ENCODE measurements around the gene APMAP.

APMAP gene

DNA sequence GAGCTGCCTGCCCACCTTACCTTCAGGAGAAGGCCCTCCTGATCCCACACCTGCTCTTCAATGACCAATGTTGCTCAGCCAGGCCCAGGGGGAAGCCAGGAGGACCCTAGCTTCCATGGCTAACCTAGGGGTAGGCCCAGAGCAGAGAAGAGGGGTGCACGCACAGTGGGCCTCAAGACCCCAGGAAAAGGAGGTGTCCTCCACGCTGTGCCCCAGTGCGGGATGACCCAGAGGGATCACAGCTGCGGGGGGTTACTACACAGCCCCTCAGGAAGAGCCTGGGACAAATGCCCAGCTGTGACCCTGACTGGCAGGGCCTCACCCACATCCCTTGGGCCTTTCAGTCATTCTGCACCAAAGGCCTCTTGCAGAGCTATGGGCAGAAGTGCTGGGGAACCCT lies 31.6 kb upstream of the APMAP start:
- DNase-seq (ENCODE audit: low read depth) = no peak
- TF ChIP-seq, protein P1, sequence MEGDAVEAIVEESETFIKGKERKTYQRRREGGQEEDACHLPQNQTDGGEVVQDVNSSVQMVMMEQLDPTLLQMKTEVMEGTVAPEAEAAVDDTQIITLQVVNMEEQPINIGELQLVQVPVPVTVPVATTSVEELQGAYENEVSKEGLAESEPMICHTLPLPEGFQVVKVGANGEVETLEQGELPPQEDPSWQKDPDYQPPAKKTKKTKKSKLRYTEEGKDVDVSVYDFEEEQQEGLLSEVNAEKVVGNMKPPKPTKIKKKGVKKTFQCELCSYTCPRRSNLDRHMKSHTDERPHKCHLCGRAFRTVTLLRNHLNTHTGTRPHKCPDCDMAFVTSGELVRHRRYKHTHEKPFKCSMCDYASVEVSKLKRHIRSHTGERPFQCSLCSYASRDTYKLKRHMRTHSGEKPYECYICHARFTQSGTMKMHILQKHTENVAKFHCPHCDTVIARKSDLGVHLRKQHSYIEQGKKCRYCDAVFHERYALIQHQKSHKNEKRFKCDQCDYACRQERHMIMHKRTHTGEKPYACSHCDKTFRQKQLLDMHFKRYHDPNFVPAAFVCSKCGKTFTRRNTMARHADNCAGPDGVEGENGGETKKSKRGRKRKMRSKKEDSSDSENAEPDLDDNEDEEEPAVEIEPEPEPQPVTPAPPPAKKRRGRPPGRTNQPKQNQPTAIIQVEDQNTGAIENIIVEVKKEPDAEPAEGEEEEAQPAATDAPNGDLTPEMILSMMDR (IDR thresholded peaks at IDR 0.05; ENCODE audit: low read depth, low read length, missing control alignments) = no peak
- no peak overlapping the region for H3K4me3 ChIP-seq (ENCODE audit: low read depth, low read length)

DNA sequence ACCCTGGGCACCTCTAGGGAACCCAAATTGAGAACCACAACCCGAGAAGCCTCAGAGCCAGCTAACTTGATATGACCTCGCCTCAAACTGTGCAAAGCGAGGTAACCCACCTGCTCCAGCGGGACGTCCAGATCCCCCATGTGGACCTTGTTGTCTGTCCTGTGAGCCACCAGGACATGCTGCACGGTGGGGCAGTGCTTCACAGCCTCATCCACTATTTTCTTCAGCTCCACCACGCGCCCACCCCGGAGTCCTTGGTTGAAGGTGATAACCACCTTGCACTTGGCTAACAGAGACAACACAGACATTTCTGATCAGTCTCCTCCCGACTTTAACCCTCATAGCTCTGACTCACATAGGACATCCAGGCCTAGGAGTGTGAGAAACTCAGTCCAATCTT lies 30.8 kb upstream of the APMAP start:
- DNase-seq (ENCODE audit: low read depth) = no peak
- TF ChIP-seq, protein P1 (IDR thresholded peaks at IDR 0.05; ENCODE audit: low read depth, low read length, missing control alignments) = no peak

DNA sequence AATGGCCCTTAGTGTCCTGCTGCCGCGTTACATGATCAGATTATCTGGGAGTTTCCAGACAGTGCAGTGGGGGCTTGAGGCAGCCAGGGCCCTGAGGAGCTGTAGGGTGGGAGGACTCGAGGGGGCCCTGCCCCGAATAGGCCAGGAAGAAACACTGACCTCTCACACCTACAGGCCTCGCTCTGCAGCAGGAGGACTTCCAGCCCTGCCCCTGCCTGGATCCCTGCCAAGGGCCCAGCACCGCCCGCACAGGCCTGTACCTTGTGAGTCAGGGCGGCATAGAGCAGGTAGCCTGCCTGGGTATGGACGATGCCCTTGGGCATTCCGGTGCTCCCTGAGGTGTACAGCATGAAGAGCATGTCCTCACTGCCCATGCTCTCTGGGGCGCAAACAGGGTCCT lies 30.1 kb upstream of the APMAP start:
- TF ChIP-seq, protein P1 (IDR thresholded peaks at IDR 0.05; ENCODE audit: low read depth, low read length, missing control alignments) = no peak
- no peak for DNase-seq (ENCODE audit: low read depth)
- no peak overlapping the region for H3K4me3 ChIP-seq (ENCODE audit: low read depth, low read length)

More for the DNA sequence above, 30.8 kb upstream of the APMAP start:
- no peak overlapping the region for H3K4me3 ChIP-seq (ENCODE audit: low read depth, low read length)

DNA sequence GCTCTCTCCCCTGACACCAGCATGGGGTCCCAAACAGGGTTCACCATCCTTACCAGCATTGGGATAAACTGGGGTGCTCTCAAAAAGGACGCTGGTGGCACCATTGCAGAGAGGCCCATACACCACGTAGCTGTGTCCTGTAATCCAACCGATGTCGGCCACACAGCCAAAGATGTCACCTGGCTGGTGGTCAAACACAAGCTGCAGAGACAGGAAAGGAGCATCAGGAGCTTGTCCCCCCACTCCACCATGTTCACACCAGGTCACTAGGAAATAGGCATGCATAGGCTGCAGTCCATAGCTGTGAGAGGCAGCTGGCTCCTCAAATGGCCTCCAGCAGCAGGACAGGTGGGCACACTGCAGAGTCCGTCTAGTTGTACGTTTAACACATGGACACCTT lies 28.8 kb upstream of the APMAP start:
- no peak for DNase-seq (ENCODE audit: low read depth)
- no peak overlapping the region for H3K4me3 ChIP-seq (ENCODE audit: low read depth, low read length)
- TF ChIP-seq, protein P1 (IDR thresholded peaks at IDR 0.05; ENCODE audit: low read depth, low read length, missing control alignments) = no peak

DNA sequence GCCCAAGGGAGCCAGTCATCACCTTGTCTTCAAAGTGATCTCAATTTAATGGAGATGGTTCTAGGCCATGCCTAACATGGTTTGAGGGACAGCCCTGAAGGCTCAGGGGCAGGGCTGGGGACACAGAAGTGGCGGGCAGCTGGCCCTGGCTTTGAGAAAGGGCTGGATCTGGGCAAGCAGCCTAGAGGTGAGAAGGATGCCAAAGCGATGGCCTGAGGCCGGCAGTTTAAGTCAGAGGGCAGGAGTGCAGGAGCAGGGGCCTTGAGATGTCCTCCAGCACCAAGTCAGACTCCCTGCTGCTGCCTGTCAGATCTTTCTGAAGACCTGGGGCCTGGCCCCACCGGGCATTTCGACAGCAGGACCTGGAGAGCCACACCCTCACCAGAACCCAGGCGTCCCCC lies 28.4 kb upstream of the APMAP start:
- no peak overlapping the region for H3K4me3 ChIP-seq (ENCODE audit: low read depth, low read length)
- TF ChIP-seq, protein P1 (IDR thresholded peaks at IDR 0.05; ENCODE audit: low read depth, low read length, missing control alignments) = no peak
- no peak for DNase-seq (ENCODE audit: low read depth)

DNA sequence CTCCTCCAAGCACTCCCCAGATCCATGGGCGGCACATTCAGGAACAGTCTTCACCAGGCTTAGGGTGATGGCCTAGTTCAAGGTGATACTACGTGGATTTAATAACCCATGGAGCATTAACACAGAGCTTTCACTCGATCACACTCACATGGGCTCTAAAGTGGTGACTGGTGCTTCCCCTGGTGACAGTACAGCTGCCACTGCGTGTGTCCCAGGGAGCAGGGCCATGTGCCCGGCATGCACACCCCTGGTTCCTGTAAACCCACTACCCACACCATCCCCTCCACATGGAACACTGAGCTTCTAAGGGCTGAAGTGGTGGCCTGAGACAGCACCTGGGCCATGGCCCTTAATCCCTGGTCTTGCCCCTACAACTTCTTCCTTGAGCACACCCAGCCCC lies 27.8 kb upstream of the APMAP start:
- TF ChIP-seq, protein P1 (IDR thresholded peaks at IDR 0.05; ENCODE audit: low read depth, low read length, missing control alignments) = no peak
- no peak overlapping the region for H3K4me3 ChIP-seq (ENCODE audit: low read depth, low read length)
- DNase-seq (ENCODE audit: low read depth) = no peak

DNA sequence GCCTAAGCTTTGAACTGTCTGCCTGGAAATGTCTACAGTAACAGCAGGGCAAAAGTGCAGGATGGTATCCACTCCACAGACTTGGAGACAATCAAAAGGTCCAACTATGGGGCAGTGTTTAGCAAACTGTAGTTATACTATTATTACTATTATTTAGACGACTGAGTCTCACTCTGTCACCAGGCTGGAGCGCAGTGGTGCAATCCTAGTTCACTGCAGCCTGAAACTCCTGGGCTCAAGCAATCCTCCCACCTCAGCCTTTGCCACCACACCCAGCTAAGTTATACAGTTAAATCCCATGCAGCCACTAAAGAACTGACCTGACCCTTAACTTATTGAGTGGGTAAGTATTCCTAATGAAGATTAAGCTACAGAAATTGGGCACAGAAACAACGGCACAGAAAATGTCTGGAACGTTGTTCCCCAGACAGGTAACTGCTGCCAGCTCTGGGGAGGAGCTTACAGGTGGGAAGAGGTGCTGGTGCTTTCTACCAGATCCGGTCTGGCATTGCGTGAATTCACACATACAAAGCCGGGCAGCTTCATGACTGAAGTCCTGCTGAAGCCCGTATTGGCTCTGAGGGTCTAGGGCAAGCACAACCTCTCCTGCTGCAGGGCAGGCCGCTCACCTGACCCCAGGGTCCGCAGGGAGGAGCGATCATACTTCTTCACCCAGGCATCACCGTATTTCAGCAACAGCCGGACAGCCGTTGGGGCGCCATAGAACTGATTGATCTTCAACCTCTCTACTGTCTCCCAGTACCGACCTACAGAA lies 27.0 kb upstream of the APMAP start:
- no peak overlapping the region for H3K4me3 ChIP-seq (ENCODE audit: low read depth, low read length)
- TF ChIP-seq, protein P1 (IDR thresholded peaks at IDR 0.05; ENCODE audit: low read depth, low read length, missing control alignments) = no peak
- no peak for DNase-seq (ENCODE audit: low read depth)

All from GM12864 (cell line).